Left ventricle myocardium inferior (tissue), 1 donor: ENCODE data around the gene NUP62. TPM values are rescaled to one million over a fixed set of nuclear protein-coding genes. Genes with fewer than 3 reads are reported as not detected.

Source experiments
- DNase-seq: peaks from one replicate; pipeline ENCODE4 v3.0.0-alpha.2; 2020
- H3K27ac ChIP-seq: fragments of 200-600 bp; replicated peaks from 2 replicates; pipeline ENCODE4 v1.8.0; 2021
- H3K27me3 ChIP-seq: fragments of 200-600 bp; 2 replicates; pipeline ENCODE4 v1.8.0; 2021; ENCODE audit warnings: low read depth
- H3K36me3 ChIP-seq: fragments of 200-600 bp; 2 replicates; pipeline ENCODE4 v1.8.0; 2021
- H3K4me1 ChIP-seq: fragments of 200-600 bp; 2 replicates; pipeline ENCODE4 v1.8.0; 2021
- H3K4me3 ChIP-seq: fragments of 200-600 bp; 2 replicates; pipeline ENCODE4 v1.8.0; 2021; ENCODE audit warnings: mild to moderate bottlenecking, moderate library complexity
- H3K9me3 ChIP-seq: fragments of 200-600 bp; replicated peaks from 2 replicates; pipeline ENCODE4 v1.8.0; 2021
- CTCF ChIP-seq: fragments of 200-600 bp; IDR thresholded peaks from 2 replicates; pipeline ENCODE4 v1.8.0; 2021; ENCODE audit warnings: antibody characterized with exemption, mild to moderate bottlenecking, borderline replicate concordance
- intact Hi-C: fragments of 100-400 bp; cut with micrococcal nuclease; formaldehyde crosslinking; loops from one replicate; pipeline ENCODE4 v1.11.0; 2022
- total RNA-seq: library from RNA; stranded (reverse); fragmentation: NEBNext Ultra II Directional; extraction: Animal tissue kit (Norgen Biotek cat#: 25700); gene quantifications from one replicate; pipeline ENCODE4 v1.2.1, GENCODE V29; 2021
- donor health status: DM: no; HTN: yes; CAD: no; lungs with severe emphysema.

The NUP62 gene
- total RNA-seq, 1 donor from 2014 or later = 28.4 TPM

- DNase-seq = no peak
- Histone ChIP-seq H3K27ac (no peak overlapping the region), H3K27me3 (peaks cover 24% of the 10 kb centered on the region), H3K4me1 (peaks cover 24% of the 10 kb centered on the region), H3K36me3 (no peaks in the 10 kb centered on the region), H3K9me3 (no peaks in the 10 kb centered on the region), H3K4me3 (no peak overlapping the region)
- no peak for TF ChIP-seq CTCF
- intact Hi-C loops = no loop called here
Measured at GRCh38 chr19:49894011-49894664, 35.2 kb downstream of the NUP62 start.

- TF ChIP-seq CTCF = no peak
- Histone ChIP-seq H3K4me3 (no peak overlapping the region), H3K4me1 (peaks cover 29% of the 10 kb centered on the region), H3K36me3 (peaks cover 8% of the 10 kb centered on the region), H3K9me3 (no peaks in the 10 kb centered on the region), H3K27ac (no peak overlapping the region), H3K27me3 (peaks cover 24% of the 10 kb centered on the region)
- intact Hi-C loops = no loop called here
- no peak for DNase-seq
Measured at GRCh38 chr19:49892716-49893115, 36.6 kb downstream of the NUP62 start.

GRCh38 chr19:49891393-49891792 is 37.9 kb downstream of the NUP62 start:
- no peak for DNase-seq
- Histone ChIP-seq H3K4me1 (peaks cover 29% of the 10 kb centered on the region), H3K9me3 (no peaks in the 10 kb centered on the region), H3K4me3 (no peak overlapping the region), H3K27me3 (peaks cover 24% of the 10 kb centered on the region), H3K27ac (no peak overlapping the region), H3K36me3 (peaks cover 10% of the 10 kb centered on the region)
- no peak for TF ChIP-seq CTCF
- intact Hi-C loops = no loop called here

GRCh38 chr19:49890349-49891311 is 38.7 kb downstream of the NUP62 start:
- TF ChIP-seq CTCF = peak; percentile 6
- peaks cover 29% of the 10 kb centered on the region for H3K4me1 ChIP-seq
- intact Hi-C loops = no loop called here
- DNase-seq = no peak
- peaks cover 17% of the 10 kb centered on the region for H3K36me3 ChIP-seq
- no peak overlapping the region for H3K27ac ChIP-seq
- H3K9me3 ChIP-seq = no peaks in the 10 kb centered on the region
- H3K4me3 ChIP-seq = peak overlapping the region; percentile 60
- H3K27me3 ChIP-seq = peaks cover 24% of the 10 kb centered on the region

- intact Hi-C loops = no loop called here
- no peaks in the 10 kb centered on the region for H3K9me3 ChIP-seq
- peak; percentile 74 for DNase-seq
- peaks cover 29% of the 10 kb centered on the region for H3K4me1 ChIP-seq
- H3K27ac ChIP-seq = no peak overlapping the region
- peak overlapping the region; percentile 60 for H3K4me3 ChIP-seq
- TF ChIP-seq CTCF = peak; percentile 81
- H3K27me3 ChIP-seq = peaks cover 24% of the 10 kb centered on the region
- peaks cover 26% of the 10 kb centered on the region for H3K36me3 ChIP-seq
Measured at GRCh38 chr19:49889687-49890348, 39.5 kb downstream of the NUP62 start.
